NCI-H1105 (cell line): ENCODE measurements around the gene NSL1.
"Not testable (repeated sequence)": the region's sequence is repeated elsewhere in the genome, so short reads cannot be mapped to it uniquely, and the experiment has no call there.

Source experiments
- DNase-seq: peaks from one replicate; lab custom pipeline; 2025; lab: John Stamatoyannopoulos, UW

The NSL1 gene

GRCh38 chr1:212782422-212783154, 9.0 kb downstream of the NSL1 start:
- DNase-seq, result peak; percentile 1

GRCh38 chr1:212781225-212781624, 10.4 kb downstream of the NSL1 start:
- DNase-seq, result no peak

DNA sequence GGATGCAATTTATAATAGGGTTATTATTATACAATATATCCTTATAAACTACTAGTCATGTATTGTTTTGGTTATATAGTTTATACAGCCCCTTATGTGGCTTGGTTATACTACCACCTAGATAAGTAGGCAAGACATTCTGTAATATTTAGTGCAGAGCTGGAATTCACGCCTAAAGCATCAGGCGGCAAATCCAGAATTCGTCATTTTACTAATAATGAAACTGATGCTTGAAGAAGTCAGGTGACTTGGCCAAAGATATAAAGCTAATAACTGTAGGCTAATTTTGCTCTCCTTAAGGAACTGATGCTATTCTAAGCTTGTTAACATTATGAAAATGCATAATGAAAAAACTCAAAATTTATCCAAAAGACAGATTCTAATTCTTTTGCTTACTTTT, 10.8 kb downstream of the NSL1 start:
- DNase-seq, result no peak

DNA sequence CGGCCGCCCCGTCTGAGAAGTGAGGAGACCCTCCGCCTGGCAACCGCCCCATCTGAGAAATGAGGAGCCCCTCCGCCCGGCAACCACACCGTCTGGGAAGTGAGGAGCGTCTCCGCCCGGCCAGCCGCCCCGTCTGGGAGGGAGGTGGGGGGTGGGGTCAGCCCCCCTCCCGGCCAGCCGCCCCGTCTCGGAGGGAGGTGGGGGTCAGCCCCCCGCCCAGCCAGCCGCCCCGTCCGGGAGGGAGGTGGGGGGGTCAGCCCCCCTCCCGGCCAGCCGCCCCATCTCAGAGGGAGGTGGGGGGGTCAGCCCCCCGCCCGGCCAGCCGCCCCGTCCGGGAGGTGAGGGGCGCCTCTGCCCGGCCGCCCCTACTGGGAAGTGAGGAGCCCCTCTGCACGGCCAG, 12.5 kb downstream of the NSL1 start:
- not testable (repeated sequence) for DNase-seq

DNA sequence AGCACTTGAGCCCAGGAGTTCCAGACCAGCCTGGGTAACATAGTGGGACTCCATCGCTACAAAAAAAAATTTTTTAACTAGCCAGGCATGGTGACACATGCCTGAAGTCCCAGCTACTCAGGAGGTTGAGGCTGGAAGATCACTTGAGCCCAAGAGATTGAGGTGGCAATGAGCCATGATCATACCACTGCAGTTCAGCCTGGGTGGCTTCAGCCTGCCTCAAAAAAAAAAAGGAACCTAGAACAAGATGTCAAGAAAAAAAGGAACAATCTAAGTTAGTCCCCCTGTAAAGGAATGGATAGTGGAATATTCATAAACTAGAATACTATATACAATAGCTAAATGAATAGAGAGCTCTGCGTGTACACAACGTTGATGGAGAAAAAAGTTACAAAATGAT, 14.4 kb downstream of the NSL1 start:
- no peak for DNase-seq

- no peak for DNase-seq
These were observed 16.3 kb downstream of the NSL1 start for GRCh38 chr1:212775241-212775640.

GRCh38 chr1:212774584-212774983, 17.0 kb downstream of the NSL1 start:
- no peak for DNase-seq

DNA sequence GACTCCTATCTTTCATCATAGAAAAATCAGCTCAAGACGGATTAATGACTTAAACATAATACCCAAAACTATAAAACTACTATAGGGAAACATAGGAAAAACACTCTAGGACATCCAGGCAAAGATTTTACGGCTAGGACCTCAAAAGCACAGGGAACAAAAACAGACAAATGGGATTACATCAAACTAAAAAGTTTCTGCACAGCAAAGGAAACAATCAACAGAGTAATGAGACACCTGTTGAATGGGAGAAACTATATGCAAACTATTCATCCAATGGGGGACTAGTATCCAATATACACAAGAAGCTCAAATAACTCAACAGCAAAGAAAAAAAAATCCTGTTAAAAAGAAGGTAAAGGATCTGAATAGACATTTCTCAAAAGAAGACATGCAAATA, 18.6 kb downstream of the NSL1 start:
- DNase-seq, result no peak

- no peak for DNase-seq
These were observed 20.2 kb downstream of the NSL1 start for GRCh38 chr1:212771341-212771740.

DNA sequence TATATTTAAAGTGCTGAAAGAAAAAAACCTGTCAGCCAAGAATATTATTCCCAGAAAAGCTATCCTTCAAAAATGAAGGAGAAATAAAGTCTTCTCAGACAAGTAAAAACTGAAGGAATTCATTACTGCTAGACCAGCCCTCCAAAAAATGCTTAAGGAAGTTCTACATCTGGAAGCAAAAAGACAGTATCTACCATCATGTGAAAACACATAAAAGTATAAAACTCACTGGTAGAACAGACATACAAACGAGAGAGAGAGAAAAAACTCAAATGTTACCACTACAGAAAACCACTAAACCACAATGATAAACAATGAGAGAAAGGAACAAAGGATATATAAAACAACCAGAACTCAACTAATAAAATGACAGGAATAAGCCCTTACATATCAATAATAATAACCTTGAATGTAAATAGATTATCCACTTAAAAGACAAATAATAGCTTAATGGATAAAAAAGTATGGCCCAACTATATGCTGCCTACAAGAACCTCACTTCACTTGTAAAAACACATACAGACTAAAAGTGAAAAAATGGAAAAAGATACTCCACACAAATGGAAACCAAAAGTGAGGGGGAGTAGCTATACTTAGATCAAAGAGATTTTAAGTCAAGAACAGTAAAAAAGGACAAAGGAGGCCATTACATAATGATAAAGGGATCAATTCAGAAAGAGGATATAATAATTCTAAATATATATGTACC, 22.0 kb downstream of the NSL1 start:
- DNase-seq, result no peak

- DNase-seq, result not testable (repeated sequence)
These were observed 24.8 kb downstream of the NSL1 start for GRCh38 chr1:212766825-212767224.

- DNase-seq, result not testable (repeated sequence)
These were observed 26.8 kb downstream of the NSL1 start for GRCh38 chr1:212764718-212765281.

DNA sequence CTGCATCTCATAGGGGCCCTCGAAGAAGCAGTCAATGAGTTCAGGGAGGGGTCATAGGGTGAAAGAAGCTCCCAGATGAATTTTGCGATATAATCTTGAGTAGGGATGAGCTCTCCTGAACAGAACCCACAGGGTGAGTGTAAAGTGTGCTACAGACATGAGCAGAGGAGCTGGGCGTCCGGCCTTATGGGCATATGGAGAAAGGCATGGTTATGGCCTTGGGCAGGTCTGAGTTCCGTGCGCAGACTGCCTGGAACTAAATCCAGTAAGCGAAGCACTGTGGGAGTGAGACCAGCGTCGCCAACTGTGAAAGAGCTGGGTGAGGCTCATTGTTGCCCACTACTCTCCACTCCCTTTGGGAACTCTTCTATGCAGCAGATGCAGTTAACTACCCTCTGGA, 28.7 kb downstream of the NSL1 start:
- no peak for DNase-seq

GRCh38 chr1:212762234-212762633, 29.3 kb downstream of the NSL1 start:
- no peak for DNase-seq

GRCh38 chr1:212760126-212760823, 31.3 kb downstream of the NSL1 start:
- no peak for DNase-seq

DNA sequence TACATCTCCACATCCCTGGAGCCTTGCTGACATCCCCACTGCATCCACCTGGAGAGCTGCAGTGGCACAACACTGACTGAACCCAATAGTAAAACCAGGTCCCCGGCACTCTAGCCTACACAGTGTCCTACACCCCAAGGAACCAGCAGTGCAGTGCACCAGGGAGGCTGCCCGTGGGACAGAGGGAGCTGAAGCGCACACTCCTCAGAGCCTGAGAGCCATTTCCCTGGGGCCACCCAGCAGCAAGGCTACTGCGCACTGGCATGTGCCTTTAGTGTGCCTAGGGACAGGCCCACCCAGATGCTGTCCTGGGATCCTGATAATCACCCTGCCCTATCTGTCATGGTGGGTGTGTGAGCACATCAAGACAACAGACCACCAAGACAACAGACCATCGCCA, 31.9 kb downstream of the NSL1 start:
- DNase-seq, result no peak

- DNase-seq, result no peak
These were observed 36.9 kb downstream of the NSL1 start for GRCh38 chr1:212754680-212755079.

- DNase-seq, result no peak
These were observed 37.4 kb downstream of the NSL1 start for GRCh38 chr1:212754193-212754592.

- no peak for DNase-seq
These were observed 37.8 kb downstream of the NSL1 start for GRCh38 chr1:212753749-212754148.

DNA sequence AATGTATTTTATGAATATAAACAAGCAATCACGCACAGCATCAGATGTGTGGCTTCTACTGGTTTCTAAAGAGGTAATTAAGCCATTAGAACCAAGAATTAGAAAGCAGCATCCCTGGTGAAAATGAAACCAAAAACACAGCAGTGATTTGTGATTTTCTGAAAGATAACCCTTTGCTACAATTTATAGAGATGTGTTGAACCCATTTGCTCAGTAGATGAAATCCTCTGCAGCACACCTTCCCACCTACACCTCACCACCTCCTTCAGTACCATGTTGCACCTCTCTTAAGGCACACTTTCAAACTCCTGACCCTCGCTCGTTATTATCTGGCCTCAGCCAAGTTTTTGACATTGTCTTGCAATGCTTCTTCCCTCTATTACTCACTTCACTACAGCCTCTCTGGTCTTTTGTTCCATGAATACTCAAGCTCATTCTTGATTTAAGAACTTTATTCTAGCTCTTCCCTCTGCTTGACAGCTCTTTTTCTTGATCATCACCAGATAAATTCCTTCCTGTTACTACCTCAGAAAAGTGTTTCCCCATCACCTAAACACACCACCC, 38.6 kb downstream of the NSL1 start:
- DNase-seq, result no peak

DNA sequence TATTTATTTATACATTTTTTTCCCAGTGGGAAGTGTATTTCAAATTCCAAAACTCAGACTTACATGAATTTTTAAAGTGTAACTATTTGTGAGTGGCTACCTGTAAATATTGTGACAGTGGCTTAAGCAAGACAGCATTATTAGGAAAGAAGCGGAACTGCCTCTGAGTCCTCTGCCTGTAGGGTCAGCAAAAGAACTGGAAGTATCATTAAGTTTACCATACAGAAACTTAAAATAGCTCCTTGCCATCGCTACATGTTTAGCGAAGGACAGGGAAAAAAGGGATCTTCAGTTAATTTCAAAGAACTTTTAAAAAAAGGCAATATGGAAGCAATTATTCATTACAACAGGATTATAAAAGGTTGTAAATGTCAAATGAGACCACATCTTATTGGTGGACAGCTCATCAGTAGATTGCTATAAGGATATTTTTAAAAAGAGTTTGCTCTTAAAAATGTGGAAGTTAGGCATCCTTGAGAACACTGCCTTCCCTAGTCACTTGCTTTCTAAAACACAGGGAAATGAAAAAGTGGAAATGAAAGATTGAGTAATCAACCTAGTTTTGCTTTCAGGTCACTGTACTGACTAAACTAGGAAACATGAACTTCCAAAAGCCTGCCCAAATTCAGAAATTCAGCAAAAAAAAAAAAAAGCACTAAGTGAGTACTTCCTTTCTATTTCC, 39.2 kb downstream of the NSL1 start:
- no peak for DNase-seq
